Activated T-cell treated with anti-CD3 and anti-CD28 coated beads for 4 hours (primary cell): ENCODE measurements around the gene GPSM1.
A peak's percentile ranks its signal among the peaks of the same experiment; 100 is the strongest.

Experiments used
- DNase-seq: peaks from one replicate; pipeline ENCODE4 v3.0.0-alpha.2; 2020

GPSM1 gene

GRCh38 chr9:136327304-136327974 lies at the start of gene GPSM1:
GPSM1 (plus strand) TSS chr9:136327539; CDS start chr9:136327696, 157 bp downstream.
- DNase-seq: peak; percentile 35

DNA sequence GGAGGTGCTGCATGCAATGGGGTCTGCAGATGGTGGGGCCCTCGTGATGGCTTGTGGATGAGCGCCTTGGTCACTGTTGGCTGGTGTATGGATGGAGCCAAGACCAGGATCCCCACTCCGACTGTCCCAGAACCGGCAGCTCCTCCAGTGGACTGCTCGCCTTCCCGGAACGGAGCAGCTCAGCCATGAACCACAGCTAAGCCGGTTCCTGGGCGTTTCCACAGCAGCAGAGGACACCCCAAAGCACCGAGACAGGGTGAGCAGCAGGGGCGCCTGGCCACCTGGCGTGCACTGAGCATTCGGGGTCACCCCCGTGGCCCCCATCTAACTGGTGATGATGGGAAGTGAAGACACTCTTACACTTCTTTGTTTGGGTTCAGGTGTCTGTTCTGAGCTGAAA lies 49.6 kb upstream of the GPSM1 start:
- no peak for DNase-seq

GRCh38 chr9:136278221-136278620 lies 49.1 kb upstream of the GPSM1 start:
- no peak for DNase-seq

GRCh38 chr9:136278894-136279293 lies 48.4 kb upstream of the GPSM1 start:
- no peak for DNase-seq

GRCh38 chr9:136279471-136279870 lies 47.9 kb upstream of the GPSM1 start:
- no peak for DNase-seq

GRCh38 chr9:136280535-136281315 lies 46.6 kb upstream of the GPSM1 start:
- no peak for DNase-seq

DNA sequence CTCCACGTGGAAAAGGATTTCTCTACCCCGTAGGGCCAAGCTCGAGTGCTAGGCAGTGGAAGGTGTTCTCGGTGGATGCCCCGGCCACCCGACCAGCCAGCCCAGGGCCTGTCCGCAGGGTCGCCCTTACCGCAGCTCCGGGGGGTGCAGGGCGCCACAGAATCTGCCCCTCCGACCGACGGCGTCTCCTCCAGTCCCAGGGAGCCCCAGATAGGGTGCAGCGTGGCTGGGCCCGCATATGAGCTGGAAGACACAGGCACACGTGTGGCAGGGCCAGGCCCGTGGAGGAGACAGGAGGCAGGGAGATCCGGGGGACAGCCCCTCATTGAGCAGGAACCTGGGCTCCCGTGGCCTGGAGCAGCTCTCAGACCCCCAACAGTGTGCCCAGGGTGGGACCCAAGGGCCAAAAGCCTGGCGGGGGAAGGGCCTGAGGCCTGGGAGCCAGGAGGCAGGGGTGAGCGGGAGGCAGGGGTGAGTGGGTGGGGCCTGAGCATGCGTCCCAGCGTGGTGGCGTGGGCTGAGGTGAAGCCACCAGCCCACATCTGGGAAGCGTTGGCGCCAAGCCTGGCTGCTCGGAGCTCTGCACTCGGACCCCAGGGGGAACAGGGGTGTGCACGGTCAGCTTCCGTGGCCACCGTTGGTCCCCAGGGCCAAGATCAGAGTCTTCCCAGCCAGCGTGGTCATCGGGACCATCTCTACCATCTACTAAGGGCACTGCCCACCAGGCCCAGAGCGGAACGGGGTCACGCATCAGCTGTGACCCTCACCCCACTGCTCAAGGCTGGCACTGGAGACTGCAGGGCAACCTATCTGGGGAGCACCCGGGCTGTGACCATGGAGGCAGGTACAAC lies 45.7 kb upstream of the GPSM1 start:
- no peak for DNase-seq

- DNase-seq: no peak
These were observed 45.0 kb upstream of the GPSM1 start for GRCh38 chr9:136282272-136282861.

DNA sequence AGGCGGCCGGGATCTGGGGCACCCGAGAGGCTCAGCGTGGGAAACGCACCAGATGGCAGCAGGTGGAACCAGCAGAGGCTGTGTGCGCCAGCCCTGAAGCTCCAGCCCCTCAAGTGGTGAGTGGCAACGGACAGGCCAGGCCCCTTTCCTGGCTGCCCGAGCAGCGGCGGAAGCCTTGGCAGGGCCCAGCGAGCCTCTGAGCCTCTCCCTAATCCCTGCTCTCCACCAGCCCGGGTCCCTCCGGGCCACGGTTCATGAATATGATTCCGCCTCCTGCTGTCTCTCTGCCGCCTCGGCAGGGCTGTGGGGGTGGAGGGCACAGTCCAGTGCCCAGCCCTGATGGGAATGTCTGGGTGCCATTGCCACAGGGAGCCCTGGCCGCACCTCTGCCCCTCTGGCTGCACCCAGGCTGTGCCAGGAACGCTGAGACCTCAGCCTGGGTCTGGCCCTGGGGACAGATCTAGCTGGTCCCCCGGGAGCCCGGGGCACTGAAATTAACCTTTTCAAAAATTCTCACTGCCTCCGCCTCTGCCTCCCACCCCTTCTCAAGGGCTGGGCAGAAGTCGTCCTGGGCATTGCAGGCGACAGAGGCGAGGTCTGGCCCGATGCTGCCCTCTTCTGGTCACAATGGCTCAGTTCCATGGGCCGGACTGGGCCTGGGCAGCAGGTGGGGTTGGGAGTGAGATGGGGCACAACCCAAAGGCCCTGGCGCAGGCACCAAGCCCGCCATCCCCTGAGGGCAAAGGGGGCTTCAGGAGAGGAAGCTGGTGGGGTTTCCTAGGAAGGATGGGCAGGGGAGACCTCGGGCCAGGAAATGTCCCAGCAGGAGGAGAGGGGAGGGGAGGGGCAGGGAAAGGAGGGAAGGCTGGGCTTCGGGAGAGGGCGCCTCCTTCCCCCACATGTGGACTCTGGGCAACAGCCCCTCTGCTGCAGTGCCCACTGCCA lies 43.8 kb upstream of the GPSM1 start:
- peak; percentile 72 for DNase-seq

GRCh38 chr9:136284311-136284710 lies 43.0 kb upstream of the GPSM1 start:
- DNase-seq: no peak

GRCh38 chr9:136284951-136285350 lies 42.4 kb upstream of the GPSM1 start:
- DNase-seq: no peak

DNA sequence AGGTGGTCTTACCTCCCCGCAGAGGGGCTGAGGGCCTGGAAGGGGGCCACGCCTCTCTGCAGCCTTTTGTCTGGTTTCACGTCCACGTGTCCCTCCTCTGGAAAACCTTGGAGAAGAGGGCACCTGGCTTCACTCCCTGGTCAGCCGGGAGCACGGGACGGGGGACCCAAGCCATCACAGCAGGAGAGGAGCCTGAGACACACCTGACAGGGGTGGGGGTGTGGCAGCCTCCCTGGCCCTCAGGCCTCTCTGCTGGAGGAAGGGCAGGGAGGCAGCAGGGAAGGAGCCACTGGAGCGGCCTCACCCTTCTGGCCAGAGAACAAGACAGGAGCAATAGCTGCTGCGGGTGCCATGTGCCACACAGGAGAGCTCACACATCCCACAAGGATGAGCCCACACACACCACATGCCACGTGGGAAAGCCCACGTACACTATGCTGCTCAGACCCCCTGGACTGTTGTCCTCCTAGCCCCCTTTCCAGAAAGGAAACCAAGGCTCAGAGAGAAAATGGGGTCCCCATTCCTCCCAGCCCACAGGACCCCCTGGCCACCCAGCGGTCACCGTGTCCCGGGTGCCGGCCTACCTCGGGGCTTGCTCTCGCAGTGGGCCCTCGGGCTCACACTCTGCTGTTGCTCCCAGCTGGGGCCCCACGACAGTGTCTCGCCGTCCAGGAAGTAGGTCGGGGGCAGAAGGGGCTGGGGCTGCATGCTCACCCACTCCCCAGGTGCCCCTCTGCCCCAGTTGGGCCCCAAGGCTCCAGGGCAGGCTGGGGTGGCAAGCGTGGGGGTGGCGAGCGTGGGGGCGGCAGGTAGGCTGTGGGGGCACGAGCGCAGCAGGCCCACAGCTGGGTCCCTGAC lies 41.6 kb upstream of the GPSM1 start:
- no peak for DNase-seq

DNA sequence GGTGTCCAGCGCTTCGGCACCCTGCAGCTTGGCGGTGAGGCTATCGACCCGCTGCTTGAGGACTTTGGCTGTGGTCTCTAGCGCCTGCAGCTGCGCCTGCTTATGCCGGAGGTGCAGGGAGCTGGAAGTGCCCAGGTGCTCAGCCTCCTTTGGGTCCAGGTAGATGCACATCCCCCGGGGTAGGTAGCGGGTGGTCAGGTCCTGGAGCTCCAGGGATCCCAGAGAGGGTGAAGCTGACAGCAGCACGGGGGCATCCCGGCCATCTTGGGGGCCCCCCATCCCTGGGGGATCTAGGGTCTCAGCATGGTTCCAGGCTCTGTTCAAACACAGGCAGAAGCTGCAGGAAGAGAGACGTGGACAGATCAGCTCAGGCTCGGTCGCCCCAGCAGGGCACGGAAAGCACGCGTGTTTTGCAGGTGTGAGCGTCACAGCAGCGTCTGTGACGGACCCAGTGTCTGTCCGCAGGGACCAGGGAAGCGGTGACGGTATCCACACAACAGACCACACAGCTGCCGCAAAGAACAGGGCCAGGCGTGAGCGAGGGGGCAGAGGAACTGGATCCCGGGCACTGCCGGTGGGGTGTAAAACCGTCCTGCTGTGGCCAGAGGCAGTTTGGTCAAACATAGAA lies 40.9 kb upstream of the GPSM1 start:
- DNase-seq: no peak

GRCh38 chr9:136286987-136287379 lies 40.4 kb upstream of the GPSM1 start:
- DNase-seq: no peak

- DNase-seq: no peak
These were observed 39.2 kb upstream of the GPSM1 start for GRCh38 chr9:136287960-136288753.

DNA sequence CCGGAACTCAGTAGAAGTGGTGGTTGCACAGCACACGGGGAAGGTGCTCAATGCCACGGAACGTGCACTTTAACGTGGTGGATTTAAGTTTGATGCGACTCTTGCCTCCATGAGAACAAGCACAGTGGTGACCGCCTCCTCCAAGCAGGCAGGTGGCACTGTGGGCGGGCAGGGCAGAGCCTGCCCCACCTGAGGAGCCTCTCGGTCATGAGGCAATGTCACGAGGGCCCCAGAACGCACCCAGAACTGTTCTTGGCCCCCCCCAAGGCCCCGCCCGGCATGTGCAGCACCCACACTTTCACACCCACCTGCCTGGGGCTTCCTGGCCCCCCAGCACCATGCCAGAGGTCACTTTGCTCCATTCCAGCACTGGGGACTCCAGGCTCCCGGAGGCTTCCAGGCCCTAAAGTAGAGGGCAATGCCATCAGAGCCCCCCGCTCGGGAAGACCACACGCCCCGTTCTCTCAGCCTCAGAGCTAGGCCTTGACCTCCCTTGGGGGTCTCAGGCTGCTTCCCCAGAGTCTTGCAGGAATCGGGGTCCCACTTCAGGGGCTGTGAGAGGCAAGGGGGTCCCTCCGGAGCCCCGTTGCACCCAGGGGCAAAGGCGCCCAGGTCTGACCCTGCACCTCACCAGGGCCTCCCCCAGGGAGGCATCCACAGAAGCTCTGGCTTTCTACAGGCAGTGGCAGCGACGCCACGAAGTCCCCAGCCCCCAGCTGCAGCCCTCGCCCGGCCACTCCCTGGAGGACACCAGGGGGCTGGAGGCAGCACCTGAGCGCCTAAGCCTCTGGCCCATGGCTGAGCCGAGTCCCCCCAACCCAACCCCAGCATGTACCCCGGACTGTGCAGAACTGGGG lies 37.5 kb upstream of the GPSM1 start:
- no peak for DNase-seq

- DNase-seq: no peak
These were observed 36.8 kb upstream of the GPSM1 start for GRCh38 chr9:136290508-136291000.

- DNase-seq: no peak
These were observed 35.9 kb upstream of the GPSM1 start for GRCh38 chr9:136291306-136292025.
